Liver (tissue), 3 donors: ENCODE measurements around the gene MAG.

Experiments used
- EGR1 ChIP-seq, 2 donors: IDR thresholded peaks; 2 replicates each; pipeline ENCODE4 v1.6.1; 2016 to 2018; ENCODE audit warnings: antibody characterized with exemption in 2 of 2, low read depth in 2 of 2
- HNF4G ChIP-seq: IDR thresholded peaks from 2 replicates; pipeline ENCODE4 v1.6.1; 2016; ENCODE audit warnings: antibody characterized with exemption
- RXRA ChIP-seq, 2 donors: IDR thresholded peaks; 2 replicates each; pipeline ENCODE4 v1.6.1; 2017 to 2018; ENCODE audit warnings: antibody characterized with exemption in 2 of 2, mild to moderate bottlenecking in 1 of 2
- SP1 ChIP-seq: IDR thresholded peaks from 2 replicates; pipeline ENCODE4 v1.6.1; 2018; ENCODE audit warnings: antibody characterized with exemption, mild to moderate bottlenecking
- TAF1 ChIP-seq: conservative IDR thresholded peaks from 2 replicates; pipeline ENCODE4 v1.6.1; 2016; ENCODE audit warnings: antibody characterized with exemption, mild to moderate bottlenecking
- YY1 ChIP-seq: IDR thresholded peaks from 2 replicates; pipeline ENCODE4 v1.6.1; 2016; ENCODE audit warnings: antibody characterized with exemption, mild to moderate bottlenecking
- TF ChIP-seq, protein P1 (sequence below): fragments of 150-350 bp; IDR thresholded peaks from 2 replicates; pipeline ENCODE4 v1.5.1; 2017; ENCODE audit warnings: improper control_type of control experiment, low read depth, low read length; ENCODE audit not compliant: missing input control
- TF ChIP-seq, protein P2 (sequence below): IDR thresholded peaks from 2 replicates; pipeline ENCODE4 v1.6.1; 2016; ENCODE audit warnings: antibody characterized with exemption, mild to moderate bottlenecking
- TF ChIP-seq, protein P3 (sequence below): IDR thresholded peaks from 2 replicates; pipeline ENCODE4 v1.6.1; 2016; ENCODE audit warnings: antibody characterized with exemption
- TF ChIP-seq, protein P4 (sequence below): IDR thresholded peaks from 2 replicates; pipeline ENCODE4 v1.6.1; 2016; ENCODE audit warnings: antibody characterized with exemption
- donor health status: healthy.
- donor health status: healthy.

DNA sequence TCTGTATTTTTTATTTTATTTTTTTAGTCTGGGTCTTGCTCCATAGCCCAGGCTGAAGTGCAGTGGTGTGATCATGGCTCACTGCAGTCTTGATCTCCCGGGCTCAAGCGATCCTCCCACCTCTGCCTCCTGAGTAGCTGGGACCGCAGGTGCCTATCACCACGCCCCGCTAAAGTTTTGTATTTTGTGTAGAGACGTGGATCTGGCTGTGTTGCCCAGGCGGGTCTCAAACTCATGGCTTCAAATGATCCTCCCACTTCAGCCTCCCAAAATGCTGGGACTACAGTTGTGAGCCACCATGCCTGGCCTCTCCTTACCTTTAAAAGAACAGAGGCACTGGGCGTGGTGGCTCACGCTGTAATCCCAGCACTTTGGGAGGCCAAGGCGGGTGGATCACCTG is 4.2 kb upstream of the MAG start:
- TF ChIP-seq, protein P1, sequence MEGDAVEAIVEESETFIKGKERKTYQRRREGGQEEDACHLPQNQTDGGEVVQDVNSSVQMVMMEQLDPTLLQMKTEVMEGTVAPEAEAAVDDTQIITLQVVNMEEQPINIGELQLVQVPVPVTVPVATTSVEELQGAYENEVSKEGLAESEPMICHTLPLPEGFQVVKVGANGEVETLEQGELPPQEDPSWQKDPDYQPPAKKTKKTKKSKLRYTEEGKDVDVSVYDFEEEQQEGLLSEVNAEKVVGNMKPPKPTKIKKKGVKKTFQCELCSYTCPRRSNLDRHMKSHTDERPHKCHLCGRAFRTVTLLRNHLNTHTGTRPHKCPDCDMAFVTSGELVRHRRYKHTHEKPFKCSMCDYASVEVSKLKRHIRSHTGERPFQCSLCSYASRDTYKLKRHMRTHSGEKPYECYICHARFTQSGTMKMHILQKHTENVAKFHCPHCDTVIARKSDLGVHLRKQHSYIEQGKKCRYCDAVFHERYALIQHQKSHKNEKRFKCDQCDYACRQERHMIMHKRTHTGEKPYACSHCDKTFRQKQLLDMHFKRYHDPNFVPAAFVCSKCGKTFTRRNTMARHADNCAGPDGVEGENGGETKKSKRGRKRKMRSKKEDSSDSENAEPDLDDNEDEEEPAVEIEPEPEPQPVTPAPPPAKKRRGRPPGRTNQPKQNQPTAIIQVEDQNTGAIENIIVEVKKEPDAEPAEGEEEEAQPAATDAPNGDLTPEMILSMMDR: no peak
- TF ChIP-seq RXRA (IDR thresholded peaks at IDR 0.05) (no peak), TAF1 (no peak), EGR1 (IDR thresholded peaks at IDR 0.05; ENCODE audit: low read depth in 2 of 2) (no peak), YY1 (no peak), SP1 (no peak), HNF4G (no peak)
- TF ChIP-seq, protein P2, sequence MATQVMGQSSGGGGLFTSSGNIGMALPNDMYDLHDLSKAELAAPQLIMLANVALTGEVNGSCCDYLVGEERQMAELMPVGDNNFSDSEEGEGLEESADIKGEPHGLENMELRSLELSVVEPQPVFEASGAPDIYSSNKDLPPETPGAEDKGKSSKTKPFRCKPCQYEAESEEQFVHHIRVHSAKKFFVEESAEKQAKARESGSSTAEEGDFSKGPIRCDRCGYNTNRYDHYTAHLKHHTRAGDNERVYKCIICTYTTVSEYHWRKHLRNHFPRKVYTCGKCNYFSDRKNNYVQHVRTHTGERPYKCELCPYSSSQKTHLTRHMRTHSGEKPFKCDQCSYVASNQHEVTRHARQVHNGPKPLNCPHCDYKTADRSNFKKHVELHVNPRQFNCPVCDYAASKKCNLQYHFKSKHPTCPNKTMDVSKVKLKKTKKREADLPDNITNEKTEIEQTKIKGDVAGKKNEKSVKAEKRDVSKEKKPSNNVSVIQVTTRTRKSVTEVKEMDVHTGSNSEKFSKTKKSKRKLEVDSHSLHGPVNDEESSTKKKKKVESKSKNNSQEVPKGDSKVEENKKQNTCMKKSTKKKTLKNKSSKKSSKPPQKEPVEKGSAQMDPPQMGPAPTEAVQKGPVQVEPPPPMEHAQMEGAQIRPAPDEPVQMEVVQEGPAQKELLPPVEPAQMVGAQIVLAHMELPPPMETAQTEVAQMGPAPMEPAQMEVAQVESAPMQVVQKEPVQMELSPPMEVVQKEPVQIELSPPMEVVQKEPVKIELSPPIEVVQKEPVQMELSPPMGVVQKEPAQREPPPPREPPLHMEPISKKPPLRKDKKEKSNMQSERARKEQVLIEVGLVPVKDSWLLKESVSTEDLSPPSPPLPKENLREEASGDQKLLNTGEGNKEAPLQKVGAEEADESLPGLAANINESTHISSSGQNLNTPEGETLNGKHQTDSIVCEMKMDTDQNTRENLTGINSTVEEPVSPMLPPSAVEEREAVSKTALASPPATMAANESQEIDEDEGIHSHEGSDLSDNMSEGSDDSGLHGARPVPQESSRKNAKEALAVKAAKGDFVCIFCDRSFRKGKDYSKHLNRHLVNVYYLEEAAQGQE: no peak
- TF ChIP-seq, protein P3, sequence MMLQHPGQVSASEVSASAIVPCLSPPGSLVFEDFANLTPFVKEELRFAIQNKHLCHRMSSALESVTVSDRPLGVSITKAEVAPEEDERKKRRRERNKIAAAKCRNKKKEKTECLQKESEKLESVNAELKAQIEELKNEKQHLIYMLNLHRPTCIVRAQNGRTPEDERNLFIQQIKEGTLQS: no peak
- TF ChIP-seq, protein P4, sequence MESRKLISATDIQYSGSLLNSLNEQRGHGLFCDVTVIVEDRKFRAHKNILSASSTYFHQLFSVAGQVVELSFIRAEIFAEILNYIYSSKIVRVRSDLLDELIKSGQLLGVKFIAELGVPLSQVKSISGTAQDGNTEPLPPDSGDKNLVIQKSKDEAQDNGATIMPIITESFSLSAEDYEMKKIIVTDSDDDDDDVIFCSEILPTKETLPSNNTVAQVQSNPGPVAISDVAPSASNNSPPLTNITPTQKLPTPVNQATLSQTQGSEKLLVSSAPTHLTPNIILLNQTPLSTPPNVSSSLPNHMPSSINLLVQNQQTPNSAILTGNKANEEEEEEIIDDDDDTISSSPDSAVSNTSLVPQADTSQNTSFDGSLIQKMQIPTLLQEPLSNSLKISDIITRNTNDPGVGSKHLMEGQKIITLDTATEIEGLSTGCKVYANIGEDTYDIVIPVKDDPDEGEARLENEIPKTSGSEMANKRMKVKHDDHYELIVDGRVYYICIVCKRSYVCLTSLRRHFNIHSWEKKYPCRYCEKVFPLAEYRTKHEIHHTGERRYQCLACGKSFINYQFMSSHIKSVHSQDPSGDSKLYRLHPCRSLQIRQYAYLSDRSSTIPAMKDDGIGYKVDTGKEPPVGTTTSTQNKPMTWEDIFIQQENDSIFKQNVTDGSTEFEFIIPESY: no peak
